GM21367 (cell line): Measurements from ENCODE around the gene USP25.
A peak's percentile ranks its signal among the peaks of the same experiment; 100 is the strongest.

Experiments used
- ATAC-seq: cut with Tn5 transposase; IDR thresholded peaks from one replicate; pipeline ENCODE4 v1.9.1; 2021; ENCODE audit not compliant: unreplicated experiment

USP25 gene

DNA sequence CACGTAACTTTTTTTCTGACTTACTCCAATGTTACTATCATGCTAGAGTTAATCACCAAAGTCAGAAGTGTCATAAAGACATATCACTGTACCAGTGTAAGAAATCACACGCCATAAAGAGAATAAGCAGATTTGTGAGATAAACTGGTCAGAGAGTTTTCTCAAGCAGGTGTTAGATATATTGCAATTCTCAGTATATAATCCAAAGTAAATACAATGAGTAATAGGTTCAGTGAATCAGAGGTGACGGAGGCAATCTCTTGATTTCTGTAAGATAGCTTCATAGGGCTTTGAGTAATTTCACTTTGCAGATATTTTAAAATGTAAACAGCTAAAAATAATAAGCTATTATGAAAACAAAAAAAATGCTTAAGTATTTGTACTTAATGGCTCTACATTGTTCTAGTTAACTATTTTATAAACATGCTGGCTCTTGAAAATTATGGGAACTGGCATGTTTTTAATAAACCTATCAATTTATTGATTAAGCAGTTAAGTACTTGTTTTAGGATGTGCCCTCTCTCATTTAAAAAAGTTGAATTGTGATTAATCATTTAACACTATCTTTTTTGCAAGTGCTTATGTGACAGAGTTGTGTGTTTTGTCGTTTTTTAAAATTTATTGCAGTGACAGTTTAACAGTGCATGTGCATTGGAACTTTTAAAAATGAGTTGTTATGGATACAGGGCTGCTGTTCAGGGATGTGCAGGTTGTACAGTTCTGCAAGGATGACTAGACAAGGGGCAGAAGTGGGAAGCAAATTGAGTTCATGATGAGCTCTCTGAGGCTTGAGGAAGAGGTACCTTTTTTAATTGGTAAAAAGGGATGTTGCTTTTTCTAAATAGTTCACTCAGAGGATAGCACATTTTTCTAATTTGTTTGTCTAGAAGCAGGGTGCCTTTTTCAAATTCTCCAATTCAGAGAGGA, 119.1 kb downstream of the USP25 start:
- no peak for ATAC-seq

DNA sequence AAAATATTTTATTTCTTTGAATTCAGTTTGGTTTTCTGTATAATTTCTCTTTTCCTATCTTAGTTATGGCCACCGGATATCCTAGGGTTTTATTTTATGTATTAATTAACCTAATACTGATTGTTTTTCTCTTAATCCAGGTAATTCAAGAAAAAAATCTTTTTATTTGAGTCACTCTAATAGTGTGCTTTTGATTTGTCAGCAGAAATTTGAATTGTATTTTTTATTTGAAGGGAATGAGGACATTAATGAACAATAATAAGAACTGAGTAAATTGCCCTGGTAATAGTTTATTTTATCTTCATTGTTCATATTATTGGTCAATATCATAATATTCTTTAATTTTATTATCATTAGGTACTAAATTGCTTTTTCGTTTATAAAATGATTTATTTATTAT, 120.1 kb downstream of the USP25 start:
- no peak for ATAC-seq

DNA sequence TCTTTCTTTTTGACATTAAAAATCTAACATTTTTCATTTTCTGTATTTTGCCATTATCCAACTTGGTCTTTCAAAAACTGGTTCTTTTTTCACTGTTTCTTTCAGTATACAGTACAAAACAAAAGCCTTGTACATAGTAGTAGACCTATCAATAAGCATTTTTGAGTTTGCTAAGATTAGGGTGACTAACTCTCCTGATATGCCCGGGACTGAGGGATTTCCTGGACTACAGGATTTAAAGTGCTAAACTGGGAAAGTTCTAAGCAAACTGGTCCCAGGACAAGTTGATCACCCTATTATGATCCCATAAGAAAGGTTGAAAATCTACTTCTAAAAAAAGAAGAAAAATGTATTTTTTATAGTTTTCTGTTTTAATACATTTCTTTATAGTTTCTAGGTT, 120.9 kb downstream of the USP25 start:
- no peak for ATAC-seq

DNA sequence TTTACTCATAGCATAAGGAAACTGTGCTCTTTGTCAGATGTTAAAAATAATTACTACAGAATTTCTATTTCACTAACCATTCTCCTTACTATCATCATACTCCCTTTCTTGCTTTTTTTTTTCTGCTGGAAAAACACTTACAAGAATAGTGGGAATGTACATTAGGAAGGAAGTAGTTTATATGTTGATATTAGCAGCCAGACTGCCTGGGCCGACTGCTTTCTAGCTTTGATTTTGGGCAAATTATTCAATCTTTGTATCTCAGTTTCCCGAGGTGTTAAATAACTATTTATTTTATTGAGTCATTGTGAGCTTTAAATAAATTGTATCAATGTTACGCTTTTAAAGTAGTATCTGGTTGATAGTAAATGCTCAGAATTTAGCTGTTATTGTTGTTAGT, 122.4 kb downstream of the USP25 start:
- ATAC-seq = no peak

DNA sequence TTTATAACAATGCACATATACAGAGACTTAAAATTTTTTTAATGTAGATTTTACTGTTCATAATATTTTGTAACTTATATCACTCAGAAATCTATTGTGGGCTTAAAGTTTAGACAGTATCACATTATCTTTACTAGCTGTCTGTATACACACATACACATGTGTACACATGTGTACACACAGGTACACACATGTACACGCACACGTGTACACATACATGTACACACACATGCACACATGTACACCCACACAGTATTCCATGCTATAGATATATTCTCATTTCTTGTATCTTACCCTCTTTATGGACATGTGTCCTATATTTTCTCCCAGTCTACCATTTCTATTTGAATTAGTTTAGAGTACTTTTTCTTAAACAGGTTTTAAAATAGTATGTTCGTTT, 123.3 kb downstream of the USP25 start:
- no peak for ATAC-seq

DNA sequence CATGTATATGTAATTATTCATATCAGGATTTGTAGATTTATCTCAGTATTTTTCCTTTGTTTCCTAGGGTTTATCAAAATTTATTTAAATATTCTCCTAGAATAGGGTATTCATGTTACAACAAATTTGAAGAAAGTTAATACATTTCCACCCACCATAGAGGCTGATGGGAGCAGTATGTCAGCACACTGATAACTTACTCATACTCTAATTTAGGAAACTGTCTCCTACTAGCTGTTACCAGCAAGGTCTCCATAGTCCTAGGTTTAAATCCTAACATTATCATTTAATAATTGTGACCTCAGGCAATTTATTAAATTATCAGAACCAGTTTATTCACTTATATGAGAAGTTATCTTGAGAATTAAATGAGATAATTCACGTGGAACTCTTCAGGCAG, 127.0 kb downstream of the USP25 start:
- ATAC-seq = no peak

DNA sequence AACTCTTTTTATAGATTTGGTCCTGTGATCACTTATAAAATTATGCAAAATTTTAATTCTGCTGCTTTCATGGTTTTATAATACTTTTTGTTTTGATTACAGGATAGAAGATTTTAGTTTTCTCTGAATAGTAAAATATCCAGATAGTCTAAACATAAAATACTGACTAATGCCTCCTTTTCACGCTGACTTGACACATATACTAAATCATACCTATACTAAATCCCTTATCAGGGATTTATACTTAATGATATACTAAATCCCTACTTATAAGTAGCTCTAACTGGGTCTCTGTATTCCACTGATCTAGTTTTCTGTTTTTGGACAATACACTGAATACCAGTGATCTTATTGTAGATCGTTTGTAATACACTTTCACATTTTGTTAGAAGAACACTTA, 128.0 kb downstream of the USP25 start:
- no peak for ATAC-seq

DNA sequence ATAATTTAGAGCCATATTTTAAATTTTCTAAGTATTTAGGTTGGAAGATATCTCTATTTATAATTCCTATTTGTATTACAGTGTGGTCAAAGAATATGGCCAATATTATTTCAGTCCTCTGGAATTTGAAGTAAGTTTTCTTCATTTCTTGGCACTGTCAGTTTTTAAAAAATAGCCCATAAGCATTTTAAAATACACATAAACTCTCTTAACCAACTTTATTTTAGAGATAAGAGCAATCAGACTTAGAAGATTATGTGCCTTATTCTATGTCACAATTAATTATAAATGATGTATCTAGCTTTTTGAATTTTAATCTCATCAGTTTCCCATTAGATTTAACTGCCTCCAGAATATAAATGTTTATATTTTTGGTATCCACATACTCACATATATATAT, 130.8 kb downstream of the USP25 start:
- ATAC-seq = no peak

DNA sequence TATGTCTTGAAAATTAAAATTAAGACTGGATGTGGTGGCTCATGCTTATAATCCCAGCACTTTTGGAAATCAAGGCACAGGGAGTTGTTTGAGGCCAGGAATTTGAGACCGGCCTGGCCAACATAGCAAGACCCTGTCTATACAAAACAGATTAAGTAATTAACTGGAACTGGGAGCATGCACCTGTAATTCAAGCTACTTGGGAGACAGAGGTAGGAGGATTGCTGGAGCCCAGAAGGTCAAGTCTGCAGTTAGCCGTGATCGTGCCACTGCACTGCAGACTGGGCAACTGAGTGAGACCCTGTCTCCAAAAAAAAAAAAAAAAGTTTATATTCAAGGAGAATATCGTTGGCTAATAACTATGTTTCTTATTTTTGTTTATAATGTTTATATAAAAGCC, 139.2 kb downstream of the USP25 start:
- ATAC-seq = no peak

DNA sequence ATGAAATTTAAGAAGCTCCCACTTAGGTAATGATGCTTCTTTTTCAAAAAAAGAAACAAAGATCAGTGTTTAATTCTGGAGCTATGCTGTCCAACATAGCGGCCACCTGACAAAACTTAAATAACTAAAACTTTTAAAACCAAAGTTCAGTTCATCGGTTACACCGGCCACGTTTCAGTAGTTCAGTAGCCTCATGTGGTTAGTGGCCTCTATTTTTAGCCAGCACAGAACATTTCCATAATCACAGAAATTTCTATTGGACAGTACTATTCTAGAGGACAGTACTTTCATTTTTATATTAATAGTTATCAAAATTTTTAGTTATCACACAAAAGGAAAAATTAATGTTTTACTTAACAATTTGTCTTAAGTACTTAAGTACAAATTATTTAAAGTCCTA, 141.0 kb downstream of the USP25 start:
- peak; percentile 54 for ATAC-seq

DNA sequence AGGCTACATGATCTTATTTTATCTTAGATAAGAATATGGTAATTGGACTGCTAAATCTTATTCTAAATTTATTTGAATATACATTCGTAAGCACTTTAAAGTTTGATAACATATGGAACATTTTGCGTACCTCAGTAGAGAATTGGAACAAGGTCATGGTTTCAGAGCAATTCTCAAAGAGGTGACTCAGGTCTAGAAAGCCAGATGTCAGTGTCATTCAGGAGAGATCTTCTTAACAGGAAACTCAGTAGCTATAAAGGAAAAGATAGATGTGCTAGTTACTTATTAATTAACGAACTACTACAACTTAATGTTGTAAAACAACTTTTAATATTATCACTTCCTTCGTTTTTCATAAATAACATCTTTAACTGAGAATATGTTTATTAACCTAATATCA, 142.5 kb downstream of the USP25 start:
- ATAC-seq = no peak

DNA sequence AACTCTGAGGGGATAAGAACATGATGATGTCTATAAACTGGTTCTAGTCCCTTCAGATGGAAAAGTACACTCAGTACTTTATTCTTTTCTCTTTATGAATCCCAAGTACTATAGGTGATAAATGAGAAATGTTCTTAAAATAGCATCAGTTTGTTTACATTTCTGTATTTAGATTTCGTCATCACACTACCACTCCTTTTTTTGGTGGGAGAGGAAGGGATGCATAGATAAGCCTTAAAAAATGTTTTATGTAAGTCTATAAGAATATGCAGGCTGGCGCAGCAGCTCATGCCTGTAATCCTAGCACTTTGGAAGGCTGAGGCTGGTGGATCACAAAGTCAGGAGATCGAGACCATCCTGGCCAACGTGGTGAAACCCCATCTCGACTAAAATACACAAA, 144.8 kb downstream of the USP25 start:
- no peak for ATAC-seq

DNA sequence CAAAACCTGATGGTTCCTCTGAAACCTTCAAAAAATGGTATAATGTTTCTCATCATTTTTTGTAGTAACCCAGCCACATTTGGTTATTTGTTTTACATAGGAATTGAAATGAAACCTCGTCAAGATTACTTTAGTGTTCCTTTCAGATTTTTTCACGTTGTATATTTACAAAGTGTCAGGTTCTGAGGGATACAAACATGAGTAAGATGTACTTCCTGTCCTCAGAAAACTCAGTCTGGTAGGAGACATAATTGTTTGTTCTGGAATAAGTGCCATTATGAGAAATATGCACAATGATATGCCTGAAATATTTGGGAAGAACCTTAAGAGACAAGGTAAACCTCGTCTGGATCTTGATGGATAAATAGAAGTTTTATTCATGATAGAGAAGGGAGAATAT, 145.5 kb downstream of the USP25 start:
- ATAC-seq = no peak

DNA sequence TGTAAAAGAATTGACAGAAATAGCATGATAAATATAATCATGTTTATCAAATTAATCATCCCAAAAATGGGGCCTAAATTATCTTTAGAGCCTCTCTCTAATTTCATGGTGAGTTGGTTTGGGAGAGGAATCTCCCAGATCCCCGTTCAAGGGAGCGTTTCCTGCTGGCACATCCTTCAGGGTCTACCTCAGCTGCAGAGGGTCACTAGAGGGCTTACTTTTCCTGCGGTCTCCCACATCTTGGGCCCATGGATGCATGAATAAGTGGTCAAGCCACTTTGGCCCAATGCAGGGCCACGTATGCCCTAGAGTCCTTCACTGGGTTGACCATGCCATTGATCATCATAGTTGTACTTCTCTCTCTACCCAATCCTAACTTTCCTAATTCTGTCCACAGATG, 164.1 kb downstream of the USP25 start:
- ATAC-seq = no peak

DNA sequence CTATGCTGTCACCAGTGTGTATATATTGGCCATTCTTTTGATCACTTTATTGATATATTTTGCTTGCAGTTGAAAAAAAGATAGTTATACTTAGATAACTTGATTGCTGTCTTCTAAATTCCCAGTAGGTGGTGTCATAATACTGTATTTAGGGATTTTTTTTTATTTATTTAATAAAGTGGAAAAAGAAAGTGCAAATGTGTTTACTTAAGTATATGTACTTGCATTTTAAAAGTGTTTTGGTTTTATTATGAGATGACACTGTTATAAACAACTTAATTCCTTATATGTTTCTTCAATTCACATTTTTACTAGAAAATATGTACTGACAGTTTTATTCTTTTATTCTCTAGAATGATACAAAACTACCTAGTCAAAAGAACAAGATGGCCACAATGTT, 164.8 kb downstream of the USP25 start:
- no peak for ATAC-seq

DNA sequence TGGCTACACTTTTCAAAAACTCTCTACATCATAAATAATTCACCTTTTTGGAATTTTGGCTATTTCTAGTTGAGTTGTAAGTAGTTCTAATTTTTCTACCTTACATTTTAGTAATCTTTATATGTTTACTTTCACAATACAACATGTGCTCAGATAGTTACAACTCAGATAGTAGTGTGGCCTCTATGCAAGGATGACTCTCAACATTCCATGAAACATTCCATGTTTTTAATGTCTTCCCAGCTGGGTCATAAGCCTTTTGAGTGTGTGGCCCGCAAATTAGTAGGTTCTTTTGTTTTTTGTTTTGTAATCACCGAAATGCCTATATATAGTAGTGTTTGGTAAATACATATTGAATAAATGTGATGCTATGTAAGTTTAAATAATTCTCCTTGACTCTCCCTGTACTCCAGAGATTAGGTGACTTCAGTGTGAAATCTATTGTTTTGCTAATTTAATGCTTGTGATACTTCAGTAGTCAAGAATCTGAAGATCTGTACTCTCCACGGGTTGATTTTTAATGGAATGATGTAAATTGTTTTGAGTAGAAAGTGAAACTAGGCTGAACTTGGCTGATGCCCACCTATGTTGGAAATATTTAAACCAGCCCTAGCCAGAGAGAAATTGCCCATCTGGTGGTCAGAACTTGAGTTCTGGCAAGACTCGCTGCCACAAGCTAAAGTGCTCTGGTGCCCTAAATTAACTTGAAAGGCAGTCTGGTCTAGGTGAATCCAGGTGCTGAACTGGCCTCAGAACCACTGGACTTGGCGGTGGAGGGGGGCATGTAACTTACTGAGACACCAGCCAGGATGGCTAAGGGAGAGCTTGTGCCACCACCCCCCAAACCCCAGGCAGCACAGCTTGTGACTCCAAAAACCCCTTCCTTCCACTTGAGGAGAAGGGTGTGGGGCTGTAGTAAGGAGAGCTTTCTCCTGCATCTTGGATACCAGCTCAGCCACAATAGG, 165.6 kb downstream of the USP25 start:
- ATAC-seq = no peak

DNA sequence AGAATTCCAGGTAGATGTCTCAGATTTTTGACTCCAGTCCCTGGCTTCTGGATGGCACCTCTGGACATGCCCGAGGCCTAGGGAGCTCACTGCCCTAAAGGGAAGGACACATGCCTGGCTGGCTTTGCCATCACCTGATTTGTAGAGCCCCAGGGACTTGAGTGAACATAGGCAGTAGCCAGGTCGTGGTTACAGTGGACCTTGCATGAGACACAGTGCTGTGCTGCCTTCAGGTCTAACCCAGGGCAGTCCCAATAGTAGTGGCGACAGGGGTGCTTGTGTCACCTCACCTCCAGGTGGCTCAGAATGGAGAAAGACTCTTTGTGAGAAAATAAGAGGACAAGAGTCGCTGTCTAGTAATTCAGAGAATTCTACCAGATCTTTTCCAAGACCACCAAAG, 166.7 kb downstream of the USP25 start:
- no peak for ATAC-seq

DNA sequence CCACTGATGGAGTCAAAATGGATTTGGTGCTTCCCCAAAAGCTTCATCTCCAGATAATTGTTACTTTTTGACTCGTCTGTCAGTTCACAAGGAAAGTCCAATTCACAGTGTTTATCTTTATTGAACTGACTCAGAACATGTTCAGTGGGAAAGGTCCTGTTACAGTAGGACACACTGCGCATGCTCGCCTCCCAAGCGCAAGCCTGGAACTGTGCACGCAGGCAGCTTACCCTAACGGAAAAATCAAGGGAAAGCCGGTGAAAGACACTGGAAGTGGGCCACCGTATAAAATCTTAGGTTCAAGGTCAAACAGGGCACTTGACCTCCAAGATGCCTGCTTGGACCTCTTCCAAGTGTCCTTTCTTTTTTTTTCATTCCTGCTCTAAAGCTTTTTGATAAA, 174.6 kb downstream of the USP25 start:
- no peak for ATAC-seq

DNA sequence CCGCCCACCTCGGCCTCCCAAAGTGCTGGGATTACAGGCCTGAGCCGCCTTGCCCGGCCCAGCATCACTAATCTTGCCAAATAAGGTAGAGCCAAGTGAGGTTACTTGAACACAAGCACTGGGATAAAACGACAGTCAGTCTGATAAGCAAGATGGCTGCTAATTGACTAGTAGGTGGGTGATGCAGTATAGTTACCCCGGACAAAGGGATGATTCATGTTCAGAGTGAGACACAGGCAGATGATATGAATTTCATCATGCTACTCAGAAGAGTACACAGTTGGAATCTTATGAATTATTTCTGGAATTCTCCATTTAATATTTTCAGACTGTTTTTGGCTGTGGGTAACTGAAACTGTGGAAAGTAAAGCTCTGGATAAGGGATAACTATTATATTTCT, 178.4 kb downstream of the USP25 start:
- no peak for ATAC-seq

DNA sequence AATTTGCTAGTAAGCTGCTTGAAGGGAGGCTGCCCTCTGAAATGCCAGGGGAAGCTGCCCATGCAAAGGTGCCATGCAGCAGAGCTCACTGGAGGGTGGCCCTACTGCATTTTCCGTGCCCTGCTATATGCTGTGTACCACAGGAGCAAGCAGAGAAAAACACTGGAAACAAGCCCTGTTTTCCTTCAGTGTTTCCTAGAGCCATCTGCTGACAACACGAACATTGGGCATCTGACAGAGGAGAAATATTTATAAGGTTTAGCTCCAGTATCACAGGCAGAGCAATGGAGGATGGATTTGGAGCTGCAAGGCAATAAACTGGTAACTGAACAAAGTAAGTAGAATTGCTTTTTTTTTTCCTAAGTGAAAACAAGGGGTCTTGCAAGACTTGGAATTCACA, 198.4 kb downstream of the USP25 start:
- no peak for ATAC-seq

DNA sequence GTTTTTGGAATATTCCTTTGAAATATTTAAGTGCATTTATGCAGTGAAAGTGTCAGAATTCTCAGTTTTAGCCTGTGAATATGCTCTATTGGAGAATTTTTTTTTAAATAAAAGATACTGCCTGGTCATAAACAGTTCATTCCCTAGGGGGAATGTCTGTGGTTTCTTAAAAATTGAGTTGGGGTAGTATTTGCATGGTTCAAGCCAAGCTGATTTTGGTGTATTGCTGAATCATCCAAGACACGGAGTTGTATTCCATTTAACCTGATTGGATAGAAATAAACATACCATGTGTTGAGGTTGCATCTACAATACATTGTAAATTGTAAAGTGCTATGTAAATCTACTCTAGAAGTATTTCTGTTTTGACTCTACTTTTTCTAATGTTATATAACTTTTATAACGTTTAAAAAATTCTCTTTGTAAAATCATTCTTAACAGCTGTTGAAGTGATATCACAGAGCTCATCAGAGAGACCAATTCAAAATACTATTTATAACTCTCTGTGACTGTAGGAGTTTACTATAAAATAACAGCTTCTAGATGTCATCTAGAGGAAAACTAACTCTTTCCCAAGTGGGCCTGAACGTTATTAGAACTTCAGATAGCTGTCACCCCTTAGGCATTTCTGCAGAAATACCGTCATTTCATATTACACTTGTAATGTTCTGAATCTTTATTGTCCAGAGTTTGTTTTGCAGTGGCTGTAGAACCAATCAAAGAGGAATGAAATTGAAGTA, 199.1 kb downstream of the USP25 start:
- no peak for ATAC-seq
